Measurements from ENCODE around the gene FGD5. TPM values are rescaled to one million over a fixed set of nuclear protein-coding genes. Genes with fewer than 3 reads are reported as not detected.

The FGD5 gene
- total and polyA plus RNA-seq, 2 donors from 2014 or later, result 18.7 to 40.1 TPM

DNA sequence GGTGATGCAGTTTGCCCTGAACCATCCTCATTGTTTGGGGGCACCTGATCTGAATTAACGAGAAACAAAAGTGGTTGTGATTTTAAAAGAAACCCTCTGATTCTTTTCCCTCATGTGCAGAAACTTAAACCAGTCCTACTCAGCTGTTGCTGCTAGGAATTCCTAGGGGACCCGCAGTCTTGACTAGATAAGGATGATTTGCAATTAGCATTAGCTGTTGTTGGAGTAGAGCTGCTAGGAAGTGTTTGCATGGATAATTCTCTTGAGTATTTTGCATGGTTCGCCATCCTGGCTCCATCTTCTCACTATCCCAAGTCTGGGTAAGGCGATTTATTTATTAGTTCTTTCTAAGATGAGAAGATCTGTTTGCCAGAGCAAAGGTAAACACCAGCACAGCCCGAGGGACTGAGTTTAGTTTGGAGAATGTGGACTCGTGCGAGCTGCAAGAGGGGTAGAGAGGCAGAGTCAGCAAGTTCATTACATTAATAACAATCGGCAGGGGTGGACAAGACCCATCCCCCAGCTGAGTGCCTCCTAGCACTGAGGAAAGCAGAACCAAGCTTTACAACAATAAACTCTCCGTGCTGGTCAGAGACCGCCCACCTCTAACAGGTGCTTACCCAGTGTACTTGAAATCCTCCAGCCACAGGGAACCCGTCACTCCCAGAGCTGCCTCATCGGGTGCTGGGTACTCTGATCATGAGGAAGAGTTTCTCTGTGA, 4.1 kb downstream of the FGD5 start:
- H3K27ac ChIP-seq (ENCODE audit: low read depth in 2 of 2, low read length in 2 of 2), result no peak overlapping the region
- DNase-seq, result no peak
- H3K9me3 ChIP-seq (ENCODE audit: control insufficient read depth in 2 of 3, insufficient read depth in 1 of 3, low read length in 3 of 3), result no peaks in the 10 kb centered on the region
- intact Hi-C loops (cut with DNase I), result no loop called here
- FAIRE-seq, result no peak
- H3K9ac ChIP-seq (ENCODE audit: low read length in 3 of 3), result no peak overlapping the region
- H3K27me3 ChIP-seq (ENCODE audit: control insufficient read depth, insufficient read depth, low read length), result no peaks in the 10 kb centered on the region
- TF ChIP-seq, protein P1, sequence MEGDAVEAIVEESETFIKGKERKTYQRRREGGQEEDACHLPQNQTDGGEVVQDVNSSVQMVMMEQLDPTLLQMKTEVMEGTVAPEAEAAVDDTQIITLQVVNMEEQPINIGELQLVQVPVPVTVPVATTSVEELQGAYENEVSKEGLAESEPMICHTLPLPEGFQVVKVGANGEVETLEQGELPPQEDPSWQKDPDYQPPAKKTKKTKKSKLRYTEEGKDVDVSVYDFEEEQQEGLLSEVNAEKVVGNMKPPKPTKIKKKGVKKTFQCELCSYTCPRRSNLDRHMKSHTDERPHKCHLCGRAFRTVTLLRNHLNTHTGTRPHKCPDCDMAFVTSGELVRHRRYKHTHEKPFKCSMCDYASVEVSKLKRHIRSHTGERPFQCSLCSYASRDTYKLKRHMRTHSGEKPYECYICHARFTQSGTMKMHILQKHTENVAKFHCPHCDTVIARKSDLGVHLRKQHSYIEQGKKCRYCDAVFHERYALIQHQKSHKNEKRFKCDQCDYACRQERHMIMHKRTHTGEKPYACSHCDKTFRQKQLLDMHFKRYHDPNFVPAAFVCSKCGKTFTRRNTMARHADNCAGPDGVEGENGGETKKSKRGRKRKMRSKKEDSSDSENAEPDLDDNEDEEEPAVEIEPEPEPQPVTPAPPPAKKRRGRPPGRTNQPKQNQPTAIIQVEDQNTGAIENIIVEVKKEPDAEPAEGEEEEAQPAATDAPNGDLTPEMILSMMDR (IDR thresholded peaks at IDR 0.05; ENCODE audit: borderline replicate concordance, extremely low read depth, insufficient read depth), result no peak
- peaks cover 0 to 7% (median 6%) of the 10 kb centered on the region in 3 donors for H3K4me1 ChIP-seq (ENCODE audit: control insufficient read depth in 2 of 3, insufficient read depth in 2 of 3, low read depth in 1 of 3, low read length in 3 of 3)
- H3K4me3 ChIP-seq (ENCODE audit: low read length in 3 of 3), result no peak overlapping the region
- H3K36me3 ChIP-seq (ENCODE audit: control insufficient read depth in 2 of 3, insufficient read depth in 3 of 3, low read length in 3 of 3), result no peaks in the 10 kb centered on the region

DNA sequence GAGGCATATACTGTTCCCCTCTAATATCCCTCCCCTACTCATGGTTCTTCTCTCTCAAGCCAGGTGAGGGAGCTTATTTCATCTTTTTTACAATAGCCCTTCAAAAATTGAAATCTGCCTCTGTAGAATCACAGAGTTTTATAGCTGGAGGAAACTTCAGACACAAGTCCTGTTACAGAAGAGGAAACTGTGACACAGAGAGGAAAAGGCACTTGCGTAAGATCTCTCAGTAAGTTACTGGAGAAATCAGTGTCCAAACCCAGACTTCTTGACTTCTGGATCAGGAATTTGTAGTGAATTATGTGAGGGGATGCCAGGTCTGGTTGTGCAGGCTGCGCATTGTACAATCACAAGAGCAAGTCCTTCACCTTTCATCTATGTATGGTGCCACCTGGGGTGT, 4.6 kb downstream of the FGD5 start:
- intact Hi-C loops (cut with DNase I), result no loop called here
- H3K9ac ChIP-seq (ENCODE audit: low read length in 3 of 3), result no peak overlapping the region
- H3K4me1 ChIP-seq (ENCODE audit: control insufficient read depth in 2 of 3, insufficient read depth in 2 of 3, low read depth in 1 of 3, low read length in 3 of 3), result peaks cover 0 to 7% (median 6%) of the 10 kb centered on the region in 3 donors
- H3K27ac ChIP-seq (ENCODE audit: low read depth in 2 of 2, low read length in 2 of 2), result no peak overlapping the region
- no peaks in the 10 kb centered on the region for H3K9me3 ChIP-seq (ENCODE audit: control insufficient read depth in 2 of 3, insufficient read depth in 1 of 3, low read length in 3 of 3)
- H3K27me3 ChIP-seq (ENCODE audit: control insufficient read depth, insufficient read depth, low read length), result no peaks in the 10 kb centered on the region
- DNase-seq, result no peak
- no peak for FAIRE-seq
- H3K36me3 ChIP-seq (ENCODE audit: control insufficient read depth in 2 of 3, insufficient read depth in 3 of 3, low read length in 3 of 3), result no peaks in the 10 kb centered on the region
- no peak overlapping the region for H3K4me3 ChIP-seq (ENCODE audit: low read length in 3 of 3)
- TF ChIP-seq, protein P1 (IDR thresholded peaks at IDR 0.05; ENCODE audit: borderline replicate concordance, extremely low read depth, insufficient read depth), result no peak

DNA sequence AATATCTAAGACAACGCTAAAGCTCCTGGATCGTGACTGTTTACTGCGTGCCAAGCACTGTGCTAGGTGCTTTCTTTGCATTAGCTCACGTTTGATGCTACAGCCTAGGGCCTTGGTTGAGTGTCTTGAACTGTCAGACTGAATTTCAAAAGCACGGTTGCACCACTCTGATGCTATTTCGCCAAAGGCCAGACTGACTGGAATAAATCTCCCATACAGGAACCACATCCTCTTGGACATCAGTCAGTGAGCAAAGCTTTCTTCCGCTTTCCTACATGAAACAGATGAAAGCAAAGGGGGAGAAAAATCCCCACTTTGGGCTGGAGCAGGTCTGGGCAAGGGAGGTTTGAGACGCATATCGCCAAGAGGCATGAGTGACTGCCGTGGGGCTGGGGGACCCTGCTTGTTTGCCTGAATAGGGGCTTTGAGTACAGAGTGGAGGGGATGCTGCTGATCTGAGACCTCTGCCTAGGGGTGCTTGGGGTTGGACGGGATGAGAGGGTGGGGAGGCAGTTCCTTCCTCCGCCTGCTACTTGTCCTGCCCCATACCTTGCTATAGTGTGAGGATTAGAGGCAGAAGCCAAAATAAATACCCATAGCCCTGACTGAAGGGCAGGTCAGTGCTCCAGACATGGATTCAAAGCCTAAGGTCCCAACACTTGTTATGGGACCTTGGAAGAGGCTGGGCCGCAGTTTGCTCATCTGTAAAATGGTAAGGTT, 5.3 kb downstream of the FGD5 start:
- Histone ChIP-seq H3K27me3 (ENCODE audit: control insufficient read depth, insufficient read depth, low read length) (no peaks in the 10 kb centered on the region), H3K36me3 (ENCODE audit: control insufficient read depth in 2 of 3, insufficient read depth in 3 of 3, low read length in 3 of 3) (no peaks in the 10 kb centered on the region), H3K27ac (ENCODE audit: low read depth in 2 of 2, low read length in 2 of 2) (no peak overlapping the region), H3K9ac (ENCODE audit: low read length in 3 of 3) (no peak overlapping the region), H3K9me3 (ENCODE audit: control insufficient read depth in 2 of 3, insufficient read depth in 1 of 3, low read length in 3 of 3) (no peaks in the 10 kb centered on the region), H3K4me1 (ENCODE audit: control insufficient read depth in 2 of 3, insufficient read depth in 2 of 3, low read depth in 1 of 3, low read length in 3 of 3) (peaks cover 0 to 7% (median 7%) of the 10 kb centered on the region in 3 donors), H3K4me3 (ENCODE audit: low read length in 3 of 3) (no peak overlapping the region)
- intact Hi-C loops (cut with DNase I), result no loop called here
- DNase-seq (no peak), FAIRE-seq (no peak)
- TF ChIP-seq, protein P1 (IDR thresholded peaks at IDR 0.05; ENCODE audit: borderline replicate concordance, extremely low read depth, insufficient read depth), result no peak

Data from kidney (tissue), 14 donors.